Pancreas (tissue), 10 donors: ENCODE data around the gene TLCD1. TPM values are rescaled to one million over a fixed set of nuclear protein-coding genes. Genes with fewer than 3 reads are reported as not detected.
A peak's percentile ranks its signal among the peaks of the same experiment; 100 is the strongest.

Experiments used
- ATAC-seq, 4 donors: fragments of 200-7000 bp; cut with Tn5 transposase; one replicate each; pipeline versions ENCODE4 v1.8.0 to v1.9.1; 2020; ENCODE audit warnings: mild to moderate bottlenecking in 4 of 4, moderate library complexity in 4 of 4
- DNase-seq, 6 donors: peaks; one replicate each; pipeline ENCODE4 v3.0.0-alpha.2; 2020
- FAIRE-seq: peaks from 2 replicates; lab custom pipeline; 2012; peaks lifted over from hg19 to GRCh38; lab: Jason Lieb, UNC
- H3K27ac ChIP-seq, 4 donors: fragments of 200-600 bp; sonication (generic); 1 replicate in 3 of 4; 2 replicates in 1 of 4; pipeline versions ENCODE4 v1.5.0 to v1.8.0; 2020
- H3K27me3 ChIP-seq, 4 donors: fragments of 200-600 bp; one replicate each; pipeline ENCODE4 v1.8.0; 2021
- H3K36me3 ChIP-seq, 3 donors: fragments of 200-600 bp; sonication (generic) in 1 of 3; one replicate each; pipeline versions ENCODE4 v1.5.0 to v1.8.0; 2020 to 2021
- H3K4me1 ChIP-seq, 3 donors: fragments of 200-600 bp; one replicate each; pipeline ENCODE4 v1.8.0; 2021
- H3K4me3 ChIP-seq, 4 donors: fragments of 200-600 bp; sonication (generic) in 2 of 4; one replicate each; pipeline versions ENCODE4 v1.5.0 to v1.8.0; 2020 to 2021
- H3K9me3 ChIP-seq, 4 donors: fragments of 200-600 bp; one replicate each; pipeline ENCODE4 v1.8.0; 2021
- CTCF ChIP-seq, 4 donors: fragments of 200-600 bp; sonication (generic) in 3 of 4; IDR thresholded peaks; one replicate each; pipeline versions ENCODE4 v1.5.0 to v1.8.0; 2021; ENCODE audit warnings: antibody characterized with exemption in 4 of 4
- WGBS, 2 donors: extraction: QIAGEN DNeasy Blood & Tissue Kit; methylation state at CpG; one replicate each; pipeline ENCODE4 v1.1.7; 2013; 5-methylcytosine and 5-hydroxymethylcytosine counted together
- intact Hi-C, 3 donors: fragments of 100-400 bp; cut with DNase I; formaldehyde crosslinking; loops; one replicate each; pipeline versions ENCODE4 v1.11.1 to v1.14.2; 2022
- polyA plus RNA-seq, 2 donors: library from polyadenylated mRNA; stranded (reverse); fragments of 200-250 nt; gene quantifications; one replicate each; pipeline ENCODE4 v1.2.3, GENCODE V29; 2013
- total RNA-seq, 6 donors: library from RNA; stranded (reverse); fragmentation: NEBNext Ultra II Directional in 4 of 6; extraction: Animal tissue kit (Norgen Biotek cat#: 25700) in 4 of 6; gene quantifications; one replicate each; pipeline versions ENCODE4 v1.2.1 to v1.2.4, GENCODE V29; 2021 to 2023
- donor health status: healthy with polysubstance abuse.
- donor health status: DM: no; HTN: no; CAD: no; lungs with moderate emphysema.
- donor health status: DM: no; HTN: no; CAD: no.
- donor health status: control.
- donor health status: control.
- donor health status: Bipolar disorder and iron deficiency.
- donor health status: DM: yes; HTN: yes; CAD: no.
- donor health status: DM: no; HTN: no; CAD: no.
- donor health status: DM: no; HTN: no; CAD: no.
- donor health status: DM: yes; HTN: yes; CAD: no.

TLCD1 gene
- total and polyA plus RNA-seq, 8 donors = 3.7 to 10.5 (median 5.3) TPM

- peak; percentile 49 to 78 (median 66) for ATAC-seq
- peak; percentile 97 to 100 (median 100) for TF ChIP-seq CTCF (IDR thresholded peaks at IDR 0.05)
- DNase-seq = peak; percentile 87 to 96 (median 94)
- Histone ChIP-seq H3K4me1 (peaks cover 38 to 48% (median 43%) of the 10 kb centered on the region in 3 donors), H3K27me3 (no peaks in the 10 kb centered on the region), H3K9me3 (no peaks in the 10 kb centered on the region), H3K36me3 (peaks cover 0 to 23% (median 12%) of the 10 kb centered on the region in 3 donors), H3K4me3 (no peak overlapping the region), H3K27ac (peak overlapping the region in 2 of 4 donors; percentile 52 to 57)
- intact Hi-C loops = no loop called here
- FAIRE-seq = no peak
- 19 to 22% methylated on average over 20 of the region's 20 CpGs for whole genome bisulfite sequencing, 2 donors
Observed at GRCh38 chr17:28750178-28751047, 24.4 kb upstream of the TLCD1 start.

GRCh38 chr17:28749516-28750177 lies 23.6 kb upstream of the TLCD1 start:
- Histone ChIP-seq H3K4me1 (peaks cover 38 to 48% (median 43%) of the 10 kb centered on the region in 3 donors), H3K36me3 (peaks cover 0 to 23% (median 12%) of the 10 kb centered on the region in 3 donors), H3K27me3 (no peaks in the 10 kb centered on the region), H3K27ac (peak overlapping the region in 2 of 4 donors; percentile 52 to 57), H3K4me3 (no peak overlapping the region), H3K9me3 (no peaks in the 10 kb centered on the region)
- intact Hi-C loops = no loop called here
- DNase-seq (peak in 2 of 6 donors; percentile 49 to 65), FAIRE-seq (no peak), ATAC-seq (no peak)
- WGBS, 2 donors = 48 to 54% methylated on average over 11 of the region's 11 CpGs
- TF ChIP-seq CTCF (IDR thresholded peaks at IDR 0.05) = no peak

- ATAC-seq (no peak), DNase-seq (peak in 4 of 6 donors; percentile 50 to 80 (median 63)), FAIRE-seq (no peak)
- Histone ChIP-seq H3K36me3 (peaks cover 0 to 23% (median 12%) of the 10 kb centered on the region in 3 donors), H3K4me1 (peaks cover 38 to 48% (median 43%) of the 10 kb centered on the region in 3 donors), H3K27me3 (no peaks in the 10 kb centered on the region), H3K9me3 (no peaks in the 10 kb centered on the region), H3K4me3 (no peak overlapping the region), H3K27ac (peak overlapping the region in 1 of 4 donors; percentile 57)
- intact Hi-C loops = no loop called here
- no peak for TF ChIP-seq CTCF (IDR thresholded peaks at IDR 0.05)
- 45 to 46% methylated on average over 18 of the region's 18 CpGs for WGBS, 2 donors
Observed at GRCh38 chr17:28748852-28749515, 23.0 kb upstream of the TLCD1 start.

- peaks cover 38 to 48% (median 43%) of the 10 kb centered on the region in 3 donors for H3K4me1 ChIP-seq
Observed at GRCh38 chr17:28747801-28748750, 22.0 kb upstream of the TLCD1 start.

More at GRCh38 chr17:28747801-28748750, 22.0 kb upstream of the TLCD1 start:
- ATAC-seq = no peak
- no peak for TF ChIP-seq CTCF (IDR thresholded peaks at IDR 0.05)
- H3K27me3 ChIP-seq = no peaks in the 10 kb centered on the region
- intact Hi-C loops = no loop called here
- H3K4me3 ChIP-seq = no peak overlapping the region
- WGBS, 2 donors = 69 to 71% methylated on average over 18 of the region's 18 CpGs
- H3K9me3 ChIP-seq = no peaks in the 10 kb centered on the region
- peak in 2 of 6 donors; percentile 48 to 72 for DNase-seq
- H3K36me3 ChIP-seq = peaks cover 0 to 23% (median 12%) of the 10 kb centered on the region in 3 donors
- H3K27ac ChIP-seq = peak overlapping the region in 3 of 4 donors; percentile 83 to 98 (median 94)
- no peak for FAIRE-seq
